GM15510 (cell line): ENCODE results near the gene CCDC63.

Source experiments
- POLR2A ChIP-seq: IDR thresholded peaks from 3 replicates; pipeline ENCODE4 v1.6.1; 2011; ENCODE audit warnings: borderline replicate concordance; ENCODE audit not compliant: insufficient read length; ENCODE audit errors: extremely low read depth

The CCDC63 gene

DNA sequence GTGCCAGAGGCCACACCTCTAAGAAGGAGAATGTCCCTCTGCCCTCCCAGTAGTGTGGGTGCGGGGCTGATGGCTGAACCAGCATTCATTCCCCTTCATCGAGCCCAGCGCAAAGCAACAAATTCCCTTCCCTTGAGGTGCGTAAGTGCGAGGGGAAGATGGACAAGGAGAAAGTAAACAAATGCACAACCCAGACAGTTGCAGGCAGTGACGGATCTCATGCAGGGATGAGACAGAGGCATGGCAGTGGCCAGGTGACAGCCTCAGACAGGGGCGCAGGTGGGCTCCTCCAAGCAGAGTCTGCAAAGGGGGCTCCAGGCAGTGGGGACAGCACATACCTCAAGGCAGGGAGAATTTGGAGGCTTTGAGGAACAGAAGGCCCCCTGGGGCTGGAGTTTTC lies 75.9 kb downstream of the CCDC63 start:
- no peak for TF ChIP-seq POLR2A

DNA sequence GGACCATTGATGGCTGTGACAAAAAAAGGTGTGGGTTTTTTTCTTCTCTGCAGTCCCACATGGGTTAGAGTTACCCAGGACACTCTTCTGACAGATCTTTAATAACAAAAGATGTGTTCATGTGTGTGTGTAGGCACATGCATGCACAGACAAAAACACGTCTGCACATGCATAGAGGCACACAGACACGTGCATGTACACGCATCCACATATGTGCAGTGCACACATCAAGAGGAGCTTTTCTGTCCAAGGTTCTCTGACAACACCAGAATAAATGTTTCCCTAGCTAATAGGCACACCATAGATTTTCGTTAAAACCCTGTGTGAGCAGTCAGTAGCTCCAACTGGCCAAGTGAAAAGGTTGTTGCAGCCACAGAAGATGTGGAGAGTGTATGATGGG lies 76.4 kb downstream of the CCDC63 start:
- TF ChIP-seq POLR2A: no peak

DNA sequence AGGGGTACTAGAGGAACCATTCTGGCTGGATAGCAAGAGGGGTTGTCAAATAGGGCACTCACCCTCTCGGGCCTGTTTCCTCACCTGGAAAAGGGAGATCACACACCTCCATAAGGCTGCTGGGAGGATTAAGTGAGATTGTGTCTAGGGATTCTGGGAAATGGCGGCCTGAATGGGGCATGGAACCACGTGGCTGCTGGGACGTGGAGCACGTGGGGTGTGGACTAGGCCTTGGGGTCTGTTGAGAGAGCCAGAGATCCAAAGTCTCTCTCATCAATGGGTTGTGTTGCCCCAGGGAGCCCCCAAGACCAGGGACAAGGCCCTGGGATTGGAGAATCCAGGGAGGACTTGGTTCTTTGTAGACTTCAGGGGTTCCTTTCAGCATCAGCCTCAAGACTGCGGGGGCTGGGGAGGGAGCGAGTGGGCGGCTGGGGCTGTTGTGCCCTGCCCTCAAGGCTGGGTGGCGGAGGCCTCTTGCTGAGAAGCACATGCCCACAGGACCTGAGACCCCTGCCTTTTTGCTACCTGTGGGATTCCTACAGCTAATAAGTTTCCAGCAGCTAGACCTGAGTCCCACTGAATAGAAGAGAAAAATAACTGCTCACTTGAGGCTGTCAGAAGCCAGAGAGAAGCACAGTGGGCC lies 77.0 kb downstream of the CCDC63 start:
- TF ChIP-seq POLR2A: no peak

DNA sequence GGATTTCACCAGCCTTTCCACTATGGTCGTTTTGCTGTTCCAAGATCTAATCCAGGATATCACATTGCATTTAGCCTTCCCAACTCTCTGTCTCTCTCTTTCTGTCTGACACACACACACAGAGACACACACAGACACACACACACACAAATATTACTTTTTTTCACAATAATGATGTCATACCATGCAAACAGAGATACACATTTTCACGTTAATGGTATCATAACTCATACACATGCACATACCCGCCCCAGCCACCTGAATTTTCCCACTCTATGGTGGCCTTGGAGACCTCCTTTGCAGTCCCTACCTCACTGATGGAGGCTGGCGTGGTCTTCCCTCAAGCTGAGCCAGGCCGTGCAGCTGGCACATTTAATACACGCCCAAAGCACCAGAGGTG lies 80.8 kb downstream of the CCDC63 start:
- TF ChIP-seq POLR2A: no peak

- no peak for TF ChIP-seq POLR2A
Observed at GRCh38 chr12:110928700-110929099, 81.9 kb downstream of the CCDC63 start.

DNA sequence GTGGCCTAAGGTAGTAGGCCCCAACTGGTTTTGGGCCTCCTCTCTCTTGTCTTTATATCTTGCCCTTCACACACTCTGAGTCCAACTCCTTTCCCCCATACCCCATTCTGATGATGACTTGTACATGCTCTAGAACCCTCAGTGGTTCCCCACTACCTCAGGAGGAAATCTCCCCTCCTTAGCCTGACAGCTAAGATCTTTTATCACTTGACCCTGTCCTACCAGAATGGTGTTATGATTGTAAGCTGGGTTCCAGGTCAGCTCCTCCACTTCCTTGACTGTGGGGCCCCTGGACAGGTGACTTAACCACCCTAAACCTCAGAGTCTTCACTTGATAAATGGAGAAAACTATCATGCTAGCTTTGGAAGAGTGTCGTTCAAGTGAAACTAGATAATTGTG lies 83.0 kb downstream of the CCDC63 start:
- TF ChIP-seq POLR2A: no peak

DNA sequence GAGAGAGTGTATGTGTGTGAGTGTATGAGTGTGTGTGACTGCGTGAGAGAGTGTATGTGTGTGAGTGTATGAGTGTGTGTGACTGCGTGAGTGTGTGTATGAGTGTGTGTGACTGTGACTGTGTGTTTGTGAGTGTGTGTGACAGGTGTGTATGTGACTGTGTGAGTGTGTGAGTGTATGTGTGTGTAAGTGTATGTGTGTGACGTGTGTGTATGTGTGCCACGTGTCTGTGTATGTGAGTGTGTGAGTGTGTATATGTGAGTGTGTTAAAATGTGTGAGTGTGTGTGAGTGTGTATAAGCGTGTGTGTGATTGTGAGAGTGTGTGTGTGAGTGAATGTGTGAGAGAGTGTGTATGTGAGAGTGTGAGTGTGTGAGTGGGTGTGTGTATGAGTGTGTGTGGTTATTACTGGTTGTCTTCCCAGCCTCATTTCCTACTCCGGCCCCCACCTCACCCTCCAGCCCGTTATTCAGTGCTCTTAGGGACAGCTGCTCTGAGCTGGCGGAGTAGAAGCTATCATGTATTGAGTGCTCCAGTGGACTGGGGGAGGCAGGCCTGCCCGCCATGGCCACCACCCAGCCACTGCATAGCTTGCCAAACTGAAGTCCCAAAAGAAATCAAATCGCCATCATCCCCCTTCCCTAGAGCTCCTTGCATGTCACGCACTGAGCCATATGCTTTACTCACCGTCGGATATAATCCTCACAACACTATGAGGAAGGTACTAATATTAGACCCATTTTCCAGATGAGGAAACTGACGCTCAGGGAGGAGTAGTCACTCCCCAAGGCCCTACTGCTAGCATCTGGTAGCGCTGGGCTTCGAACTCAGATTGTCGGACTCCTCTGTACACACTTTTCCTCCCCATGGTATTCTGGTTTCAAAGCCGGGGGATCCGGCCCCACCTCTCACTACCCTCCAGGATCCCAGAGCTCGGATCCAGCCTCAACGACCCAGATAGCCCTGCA lies 83.8 kb downstream of the CCDC63 start:
- no peak for TF ChIP-seq POLR2A

- no peak for TF ChIP-seq POLR2A
Observed at GRCh38 chr12:110931315-110931728, 84.5 kb downstream of the CCDC63 start.

DNA sequence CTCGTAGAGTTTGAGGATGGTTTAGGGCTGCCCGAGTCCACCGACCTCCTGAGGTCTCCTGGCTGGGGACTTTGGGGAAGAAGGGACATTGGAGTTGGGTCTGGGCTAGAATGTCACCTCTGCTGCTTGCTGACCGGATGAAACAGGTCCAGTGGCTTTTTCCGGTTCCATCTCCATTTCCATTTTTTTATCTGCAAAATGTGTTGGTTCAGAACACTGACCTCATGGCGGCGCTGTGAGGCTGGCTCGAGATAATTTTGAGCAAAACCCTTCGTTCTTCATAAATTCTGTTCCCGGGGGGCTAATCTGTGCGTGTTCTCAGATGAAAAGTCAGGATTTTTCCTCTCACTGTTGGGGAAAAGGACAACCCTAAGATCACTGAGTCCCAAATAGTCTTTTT lies 85.3 kb downstream of the CCDC63 start:
- TF ChIP-seq POLR2A: no peak

GRCh38 chr12:110933326-110933974 lies 86.7 kb downstream of the CCDC63 start:
- no peak for TF ChIP-seq POLR2A

- no peak for TF ChIP-seq POLR2A
Observed at GRCh38 chr12:110934093-110934852, 87.5 kb downstream of the CCDC63 start.

DNA sequence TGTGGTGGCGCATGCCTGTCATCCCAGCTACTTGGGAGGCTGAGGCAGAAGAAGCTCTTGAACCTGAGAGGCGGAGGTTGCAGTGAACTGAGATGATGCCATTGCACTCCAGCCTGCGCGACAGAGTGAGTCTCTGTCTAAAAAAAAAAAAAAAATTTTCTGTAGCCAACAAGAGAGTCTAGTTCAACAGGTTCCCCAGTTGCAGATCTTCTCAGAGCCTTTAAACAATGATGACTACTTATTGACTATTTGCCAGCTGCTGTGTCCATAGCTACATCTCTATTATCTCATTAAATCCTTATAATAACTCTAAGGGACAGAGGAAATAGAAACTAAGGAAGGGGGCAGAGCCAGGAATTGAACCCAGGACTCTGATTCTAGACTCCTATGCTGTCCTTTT lies 88.8 kb downstream of the CCDC63 start:
- TF ChIP-seq POLR2A: no peak

DNA sequence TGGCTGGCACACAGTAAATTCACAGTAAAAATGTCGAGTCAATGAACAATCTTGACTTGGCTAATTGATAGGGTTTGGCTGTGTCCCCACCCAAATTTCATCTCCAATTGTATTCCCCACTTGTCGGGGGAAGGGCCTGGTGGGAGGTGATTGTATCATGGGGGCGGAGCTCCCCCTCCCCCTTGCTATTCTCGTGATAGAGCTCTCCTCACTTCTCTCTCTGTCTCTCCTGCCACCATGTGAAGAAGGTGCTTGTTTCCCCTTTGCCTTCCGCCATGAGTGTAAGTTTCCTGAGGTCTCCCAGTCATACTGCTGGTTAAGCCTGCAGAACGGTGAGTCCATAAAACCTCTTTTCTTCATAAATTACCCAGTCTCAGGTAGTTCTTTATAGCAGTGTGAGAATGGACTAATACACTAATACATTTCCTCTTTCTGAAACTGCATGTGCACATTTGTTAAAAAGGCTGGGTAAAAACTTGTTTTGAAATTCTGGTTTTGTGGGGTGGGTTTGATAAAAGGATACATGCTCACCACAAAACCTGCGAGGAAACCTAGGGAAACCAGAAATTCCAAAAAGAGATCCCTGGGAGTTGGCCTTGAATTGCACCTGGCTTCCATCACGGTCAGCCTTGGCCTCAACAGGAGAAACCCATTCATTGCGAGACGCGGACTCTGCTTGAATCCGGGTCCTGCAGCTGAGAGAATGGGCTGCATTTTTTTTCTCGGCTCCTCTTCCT lies 89.7 kb downstream of the CCDC63 start:
- no peak for TF ChIP-seq POLR2A

GRCh38 chr12:110937104-110937641 lies 90.4 kb downstream of the CCDC63 start:
- no peak for TF ChIP-seq POLR2A
